ENCODE data around the gene UBE2K.

DNA sequence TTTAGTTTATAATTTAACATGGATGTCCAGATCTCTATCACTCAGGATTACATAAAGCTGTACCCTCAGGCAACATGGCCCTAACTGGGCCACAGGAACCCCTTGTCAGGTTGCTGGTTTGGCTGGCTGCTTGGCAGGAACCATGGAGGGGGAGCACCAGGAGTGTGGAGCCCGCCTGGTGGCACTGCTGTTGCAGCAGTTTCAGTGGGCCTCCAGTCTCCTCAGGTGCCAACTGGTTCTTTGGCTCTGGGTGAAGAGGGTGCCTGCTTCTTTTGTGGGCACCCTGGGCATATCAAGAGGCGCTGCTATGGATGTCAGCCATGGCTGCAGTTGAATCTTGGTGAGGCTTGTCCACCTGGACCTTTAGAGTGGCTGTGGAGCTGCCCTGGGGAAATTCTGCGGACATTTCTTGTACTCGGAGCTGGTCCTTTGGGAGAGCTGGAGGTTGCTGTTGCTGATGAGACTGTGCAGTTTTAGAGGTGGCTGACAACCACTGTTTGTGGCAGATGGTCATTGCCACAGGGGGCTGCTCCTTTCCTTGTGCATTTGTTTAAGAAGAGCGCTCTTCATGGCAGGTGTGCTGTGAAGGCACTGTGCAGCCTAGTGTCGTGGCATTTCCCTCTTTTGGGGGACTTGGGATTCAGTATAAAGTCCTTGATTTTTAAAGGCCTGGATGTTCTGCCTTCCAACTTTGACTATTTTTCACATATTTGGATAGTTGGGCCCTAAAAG, 48.9 kb upstream of the UBE2K start:
- TF ChIP-seq POLR2A (IDR thresholded peaks at IDR 0.05) (no peak), CTCF (IDR thresholded peaks at IDR 0.05) (no peak), EP300 (IDR thresholded peaks at IDR 0.05) (no peak)
